Kidney (tissue), 14 donors: Measurements from ENCODE around the gene PRRX1. TPM values are rescaled to one million over a fixed set of nuclear protein-coding genes. Genes with fewer than 3 reads are reported as not detected.

Source experiments
- DNase-seq, 5 donors: peaks; one replicate each; pipeline ENCODE4 v3.0.0-alpha.2; 2013 to 2020
- FAIRE-seq: peaks from 2 replicates; lab custom pipeline; 2012; peaks lifted over from hg19 to GRCh38; lab: Jason Lieb, UNC
- H3K27ac ChIP-seq, 2 donors: one replicate each; pipeline ENCODE4 v1.7.0; 2013; ENCODE audit warnings: low read depth in 2 of 2, low read length in 2 of 2, inconsistent platforms in 1 of 2
- H3K27me3 ChIP-seq: one replicate; pipeline ENCODE4 v1.7.1; 2013; ENCODE audit warnings: low read length, inconsistent platforms; ENCODE audit not compliant: control insufficient read depth, insufficient read depth
- H3K36me3 ChIP-seq, 3 donors: one replicate each; pipeline versions ENCODE4 v1.7.0 to v1.7.1; 2013; ENCODE audit warnings: low read length in 3 of 3, control low read depth in 1 of 3, inconsistent platforms in 1 of 3; ENCODE audit not compliant: insufficient read depth in 3 of 3, control insufficient read depth in 2 of 3
- H3K4me1 ChIP-seq, 3 donors: one replicate each; pipeline versions ENCODE4 v1.7.0 to v1.7.1; 2013; ENCODE audit warnings: low read length in 3 of 3, inconsistent platforms in 1 of 3, low read depth in 1 of 3; ENCODE audit not compliant: control insufficient read depth in 2 of 3, insufficient read depth in 2 of 3
- H3K4me3 ChIP-seq, 3 donors: one replicate each; pipeline versions ENCODE4 v1.7.0 to v1.8.1; 2013; ENCODE audit warnings: low read length in 3 of 3, control low read depth in 1 of 3, inconsistent platforms in 1 of 3
- H3K9ac ChIP-seq, 3 donors: one replicate each; pipeline versions ENCODE4 v1.7.0 to v1.7.1; 2013; ENCODE audit warnings: low read length in 3 of 3, control low read depth in 1 of 3, inconsistent platforms in 1 of 3
- H3K9me3 ChIP-seq, 3 donors: one replicate each; pipeline versions ENCODE4 v1.7.0 to v1.7.1; 2013; ENCODE audit warnings: low read length in 3 of 3, control low read depth in 1 of 3, inconsistent platforms in 1 of 3; ENCODE audit not compliant: control insufficient read depth in 2 of 3, insufficient read depth in 1 of 3
- CTCF ChIP-seq: IDR thresholded peaks from 3 replicates; pipeline ENCODE4 v1.5.1; 2012; ENCODE audit warnings: mild to moderate bottlenecking, moderate library complexity, borderline replicate concordance; ENCODE audit not compliant: insufficient read depth; ENCODE audit errors: extremely low read depth
- intact Hi-C: fragments of 100-400 bp; cut with DNase I; formaldehyde crosslinking; loops from one replicate; pipeline ENCODE4 v1.11.1; 2022
- polyA plus RNA-seq: library from polyadenylated mRNA; stranded (reverse); fragments of 350-450 nt; fragmentation: Illumina TruSeq; extraction: RNeasy Lipid Tissue Mini Kit (QIAGEN cat#74804); gene quantifications from one replicate; pipeline ENCODE4 v1.2.3, GENCODE V29; 2014; ENCODE audit warnings: low read depth, low replicate concordance; ENCODE audit not compliant: insufficient read depth
- total RNA-seq: library from RNA; stranded (reverse); fragmentation: NEBNext Ultra II Directional; extraction: Animal tissue kit (Norgen Biotek cat#: 25700); gene quantifications from one replicate; pipeline ENCODE4 v1.2.1, GENCODE V29; 2021
- donor health status: control.
- donor health status: control.
- donor health status: control.
- donor health status: control.
- donor health status: control.
- donor health status: DM: yes; HTN: yes; CAD: no.
- donor health status: Normal renal cell carcinoma (clear cell type).

Gene PRRX1
- total and polyA plus RNA-seq, 2 donors from 2014 or later, result 0.67 to 8.1 TPM

GRCh38 chr1:170687621-170688020 lies 23.7 kb downstream of the PRRX1 start:
- intact Hi-C loops, result no loop called here
- DNase-seq (peak in 1 of 5 donors; percentile 9), FAIRE-seq (no peak)
- Histone ChIP-seq H3K9me3 (no peaks in the 10 kb centered on the region), H3K36me3 (no peaks in the 10 kb centered on the region), H3K27me3 (no peaks in the 10 kb centered on the region), H3K27ac (no peak overlapping the region), H3K4me3 (no peak overlapping the region), H3K9ac (no peak overlapping the region), H3K4me1 (no peaks in the 10 kb centered on the region)
- TF ChIP-seq CTCF, result no peak

GRCh38 chr1:170691258-170691657 lies 27.3 kb downstream of the PRRX1 start:
- H3K9ac ChIP-seq, result no peak overlapping the region
- no peak for DNase-seq
- H3K9me3 ChIP-seq, result no peaks in the 10 kb centered on the region
- H3K36me3 ChIP-seq, result no peaks in the 10 kb centered on the region
- no peak overlapping the region for H3K27ac ChIP-seq
- no peaks in the 10 kb centered on the region for H3K27me3 ChIP-seq
- no peak for TF ChIP-seq CTCF
- no peak overlapping the region for H3K4me3 ChIP-seq
- FAIRE-seq, result no peak
- H3K4me1 ChIP-seq, result no peaks in the 10 kb centered on the region
- intact Hi-C loops, result no loop called here

GRCh38 chr1:170692866-170693575 lies 29.1 kb downstream of the PRRX1 start:
- Histone ChIP-seq H3K4me3 (no peak overlapping the region), H3K4me1 (no peaks in the 10 kb centered on the region), H3K9me3 (no peaks in the 10 kb centered on the region), H3K27ac (no peak overlapping the region), H3K36me3 (no peaks in the 10 kb centered on the region), H3K9ac (no peak overlapping the region), H3K27me3 (no peaks in the 10 kb centered on the region)
- no peak for TF ChIP-seq CTCF
- FAIRE-seq (no peak), DNase-seq (peak in 1 of 5 donors; percentile 25)
- intact Hi-C loops, result no loop called here
